GM12878 (cell line): ENCODE measurements around the gene IRF8. TPM values are rescaled to one million over a fixed set of nuclear protein-coding genes. Genes with fewer than 3 reads are reported as not detected.
A peak's percentile ranks its signal among the peaks of the same experiment; 100 is the strongest.

Source experiments
- BMI1 ChIP-seq: fragments of 450-650 bp; IDR thresholded peaks from 2 replicates; pipeline ENCODE4 v1.6.1; 2016; ENCODE audit warnings: mild to moderate bottlenecking, moderate library complexity, borderline replicate concordance
- E4F1 ChIP-seq: fragments of 450-650 bp; IDR thresholded peaks from 2 replicates; pipeline ENCODE4 v1.6.1; 2018; ENCODE audit warnings: borderline replicate concordance, mild to moderate bottlenecking; ENCODE audit not compliant: partially characterized antibody
- FOXK2 ChIP-seq: fragments of 450-650 bp; IDR thresholded peaks from 2 replicates; pipeline ENCODE4 v1.6.1; 2017; ENCODE audit warnings: mild to moderate bottlenecking, moderate library complexity
- MEF2B ChIP-seq: fragments of 450-650 bp; IDR thresholded peaks from 2 replicates; pipeline ENCODE4 v1.6.1; 2018; ENCODE audit warnings: mild to moderate bottlenecking, moderate library complexity; ENCODE audit not compliant: partially characterized antibody, poor library complexity, severe bottlenecking
- PML ChIP-seq: IDR thresholded peaks from 2 replicates; pipeline ENCODE4 v1.6.1; 2012; ENCODE audit warnings: low read length, inconsistent platforms
- POLR2A ChIP-seq: IDR thresholded peaks from 2 replicates; pipeline ENCODE4 v1.6.1; 2011; ENCODE audit warnings: low read depth, mild to moderate bottlenecking, low read length
- SIX5 ChIP-seq: IDR thresholded peaks from 2 replicates; pipeline ENCODE4 v1.6.1; 2011; ENCODE audit warnings: mild to moderate bottlenecking, low read depth, low read length, moderate library complexity; ENCODE audit not compliant: severe bottlenecking
- SMAD5 ChIP-seq: IDR thresholded peaks from 2 replicates; pipeline ENCODE4 v1.6.1; 2016; ENCODE audit warnings: antibody characterized with exemption, low read depth
- SREBF1 ChIP-seq: IDR thresholded peaks from 2 replicates; pipeline ENCODE4 v1.6.1; 2012; ENCODE audit warnings: mild to moderate bottlenecking, low read length
- TARDBP ChIP-seq: IDR thresholded peaks from 2 replicates; pipeline ENCODE4 v1.6.1; 2016; ENCODE audit warnings: borderline replicate concordance
- TCF3 ChIP-seq: IDR thresholded peaks from 2 replicates; pipeline ENCODE4 v1.6.1; 2012; ENCODE audit warnings: low read depth, mild to moderate bottlenecking, low read length, borderline replicate concordance; ENCODE audit not compliant: insufficient read depth
- YY1 ChIP-seq: IDR thresholded peaks from 2 replicates; pipeline ENCODE4 v1.6.1; 2011; ENCODE audit warnings: low read depth, mild to moderate bottlenecking, low read length
- ZBED1 ChIP-seq: IDR thresholded peaks from 2 replicates; pipeline ENCODE4 v1.6.1; 2016; ENCODE audit warnings: borderline replicate concordance
- ZNF622 ChIP-seq: fragments of 450-650 bp; IDR thresholded peaks from 2 replicates; pipeline ENCODE4 v1.6.1; 2017; ENCODE audit warnings: mild to moderate bottlenecking, inconsistent platforms
- polyA plus RNA-seq, 11 experiments: library from polyadenylated mRNA; depleted of rRNA in 4 of 11; unstranded in 6 of 11; stranded (reverse) in 5 of 11; fragments of >200 nt; fragmentation: Nextera tagmentation in 4 of 11; fragmentation: Illumina TruSeq in 1 of 11; extraction: Ambion mirVana in 4 of 11; extraction: Trizol in 1 of 11; gene quantifications; 1 replicate in 1 of 11; 2 replicates in 10 of 11; pipeline versions ENCODE4 v1.2.1 to v1.2.3, GENCODE V29; 2011 to 2016; ENCODE audit warnings: inconsistent platforms in 2 of 11, missing spikeins in 2 of 11, low read depth in 1 of 11
- total RNA-seq, 4 experiments: library from RNA; depleted of rRNA in 3 of 4; stranded (reverse); fragments of >200 nt in 3 of 4; fragmentation: Illumina TruSeq in 1 of 4; extraction: Trizol in 1 of 4; gene quantifications; 2 replicates each; pipeline versions ENCODE4 v1.2.1 to v1.2.3, GENCODE V29; 2013 to 2021
- TF ChIP-seq, protein P1 (sequence below): IDR thresholded peaks from 2 replicates; pipeline ENCODE4 v1.6.1; 2012; ENCODE audit warnings: low read length, inconsistent platforms
- TF ChIP-seq, protein P2 (sequence below): IDR thresholded peaks from 2 replicates; pipeline ENCODE4 v1.6.1; 2011; ENCODE audit warnings: mild to moderate bottlenecking, low read depth, low read length, moderate library complexity; ENCODE audit not compliant: insufficient replicate concordance
- TF ChIP-seq, protein P3 (sequence below): IDR thresholded peaks from 2 replicates; pipeline ENCODE4 v1.6.1; 2011; ENCODE audit warnings: borderline replicate concordance, low read depth, mild to moderate bottlenecking, moderate library complexity, low read length; ENCODE audit not compliant: insufficient read depth, poor library complexity, severe bottlenecking
- TF ChIP-seq, protein P4 (sequence below): fragments of 450-650 bp; IDR thresholded peaks from 2 replicates; pipeline ENCODE4 v1.6.1; 2017; ENCODE audit warnings: mild to moderate bottlenecking, moderate library complexity

IRF8 gene
- total and polyA plus RNA-seq, 10 of the 15 experiments (the other 5 are each of a cell fraction or from before 2014, with no cell fraction given), result 17.1 to 237 (median 172) TPM

GRCh38 chr16:85923153-85924021, 24.4 kb downstream of the IRF8 start (continued):
- TF ChIP-seq SREBF1 (no peak), PML (peak; percentile 62; the same call in 1 of the 2 replicates), BMI1 (no peak), SMAD5 (peak; percentile 76; the same call in 1 of the 2 replicates), MEF2B (no peak), ZBED1 (peak; percentile 26; the same call in 1 of the 2 replicates), POLR2A (peak; percentile 74; the same call in 1 of the 2 replicates), SIX5 (no peak), E4F1 (no peak), ZNF622 (no peak), FOXK2 (no peak), TCF3 (0 out of 2 replicates have a peak, but pooled peaks have one; percentile 17), YY1 (no peak), TARDBP (no peak)
- TF ChIP-seq, protein P1, sequence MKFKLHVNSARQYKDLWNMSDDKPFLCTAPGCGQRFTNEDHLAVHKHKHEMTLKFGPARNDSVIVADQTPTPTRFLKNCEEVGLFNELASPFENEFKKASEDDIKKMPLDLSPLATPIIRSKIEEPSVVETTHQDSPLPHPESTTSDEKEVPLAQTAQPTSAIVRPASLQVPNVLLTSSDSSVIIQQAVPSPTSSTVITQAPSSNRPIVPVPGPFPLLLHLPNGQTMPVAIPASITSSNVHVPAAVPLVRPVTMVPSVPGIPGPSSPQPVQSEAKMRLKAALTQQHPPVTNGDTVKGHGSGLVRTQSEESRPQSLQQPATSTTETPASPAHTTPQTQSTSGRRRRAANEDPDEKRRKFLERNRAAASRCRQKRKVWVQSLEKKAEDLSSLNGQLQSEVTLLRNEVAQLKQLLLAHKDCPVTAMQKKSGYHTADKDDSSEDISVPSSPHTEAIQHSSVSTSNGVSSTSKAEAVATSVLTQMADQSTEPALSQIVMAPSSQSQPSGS, result 0 out of 2 replicates have a peak, but pooled peaks have one; percentile 7
- TF ChIP-seq, protein P2, sequence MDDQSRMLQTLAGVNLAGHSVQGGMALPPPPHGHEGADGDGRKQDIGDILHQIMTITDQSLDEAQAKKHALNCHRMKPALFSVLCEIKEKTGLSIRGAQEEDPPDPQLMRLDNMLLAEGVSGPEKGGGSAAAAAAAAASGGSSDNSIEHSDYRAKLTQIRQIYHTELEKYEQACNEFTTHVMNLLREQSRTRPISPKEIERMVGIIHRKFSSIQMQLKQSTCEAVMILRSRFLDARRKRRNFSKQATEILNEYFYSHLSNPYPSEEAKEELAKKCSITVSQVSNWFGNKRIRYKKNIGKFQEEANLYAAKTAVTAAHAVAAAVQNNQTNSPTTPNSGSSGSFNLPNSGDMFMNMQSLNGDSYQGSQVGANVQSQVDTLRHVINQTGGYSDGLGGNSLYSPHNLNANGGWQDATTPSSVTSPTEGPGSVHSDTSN, result peak; percentile 22
- TF ChIP-seq, protein P3, sequence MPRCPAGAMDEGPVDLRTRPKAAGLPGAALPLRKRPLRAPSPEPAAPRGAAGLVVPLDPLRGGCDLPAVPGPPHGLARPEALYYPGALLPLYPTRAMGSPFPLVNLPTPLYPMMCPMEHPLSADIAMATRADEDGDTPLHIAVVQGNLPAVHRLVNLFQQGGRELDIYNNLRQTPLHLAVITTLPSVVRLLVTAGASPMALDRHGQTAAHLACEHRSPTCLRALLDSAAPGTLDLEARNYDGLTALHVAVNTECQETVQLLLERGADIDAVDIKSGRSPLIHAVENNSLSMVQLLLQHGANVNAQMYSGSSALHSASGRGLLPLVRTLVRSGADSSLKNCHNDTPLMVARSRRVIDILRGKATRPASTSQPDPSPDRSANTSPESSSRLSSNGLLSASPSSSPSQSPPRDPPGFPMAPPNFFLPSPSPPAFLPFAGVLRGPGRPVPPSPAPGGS, result peak; percentile 49
- TF ChIP-seq, protein P4, sequence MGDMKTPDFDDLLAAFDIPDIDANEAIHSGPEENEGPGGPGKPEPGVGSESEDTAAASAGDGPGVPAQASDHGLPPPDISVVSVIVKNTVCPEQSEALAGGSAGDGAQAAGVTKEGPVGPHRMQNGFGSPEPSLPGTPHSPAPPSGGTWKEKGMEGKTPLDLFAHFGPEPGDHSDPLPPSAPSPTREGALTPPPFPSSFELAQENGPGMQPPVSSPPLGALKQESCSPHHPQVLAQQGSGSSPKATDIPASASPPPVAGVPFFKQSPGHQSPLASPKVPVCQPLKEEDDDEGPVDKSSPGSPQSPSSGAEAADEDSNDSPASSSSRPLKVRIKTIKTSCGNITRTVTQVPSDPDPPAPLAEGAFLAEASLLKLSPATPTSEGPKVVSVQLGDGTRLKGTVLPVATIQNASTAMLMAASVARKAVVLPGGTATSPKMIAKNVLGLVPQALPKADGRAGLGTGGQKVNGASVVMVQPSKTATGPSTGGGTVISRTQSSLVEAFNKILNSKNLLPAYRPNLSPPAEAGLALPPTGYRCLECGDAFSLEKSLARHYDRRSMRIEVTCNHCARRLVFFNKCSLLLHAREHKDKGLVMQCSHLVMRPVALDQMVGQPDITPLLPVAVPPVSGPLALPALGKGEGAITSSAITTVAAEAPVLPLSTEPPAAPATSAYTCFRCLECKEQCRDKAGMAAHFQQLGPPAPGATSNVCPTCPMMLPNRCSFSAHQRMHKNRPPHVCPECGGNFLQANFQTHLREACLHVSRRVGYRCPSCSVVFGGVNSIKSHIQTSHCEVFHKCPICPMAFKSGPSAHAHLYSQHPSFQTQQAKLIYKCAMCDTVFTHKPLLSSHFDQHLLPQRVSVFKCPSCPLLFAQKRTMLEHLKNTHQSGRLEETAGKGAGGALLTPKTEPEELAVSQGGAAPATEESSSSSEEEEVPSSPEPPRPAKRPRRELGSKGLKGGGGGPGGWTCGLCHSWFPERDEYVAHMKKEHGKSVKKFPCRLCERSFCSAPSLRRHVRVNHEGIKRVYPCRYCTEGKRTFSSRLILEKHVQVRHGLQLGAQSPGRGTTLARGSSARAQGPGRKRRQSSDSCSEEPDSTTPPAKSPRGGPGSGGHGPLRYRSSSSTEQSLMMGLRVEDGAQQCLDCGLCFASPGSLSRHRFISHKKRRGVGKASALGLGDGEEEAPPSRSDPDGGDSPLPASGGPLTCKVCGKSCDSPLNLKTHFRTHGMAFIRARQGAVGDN, result no peak
